ENCODE measurements around the gene ZNF317. TPM values are rescaled to one million over a fixed set of nuclear protein-coding genes. Genes with fewer than 3 reads are reported as not detected.

Gene ZNF317
- 10 to 100 TPM in 5 of 6 experiments, 1 to 10 TPM in 1; 7.6 to 17.9 (median 12.1) TPM for total RNA-seq
- long read RNA-seq, result 0 reads

DNA sequence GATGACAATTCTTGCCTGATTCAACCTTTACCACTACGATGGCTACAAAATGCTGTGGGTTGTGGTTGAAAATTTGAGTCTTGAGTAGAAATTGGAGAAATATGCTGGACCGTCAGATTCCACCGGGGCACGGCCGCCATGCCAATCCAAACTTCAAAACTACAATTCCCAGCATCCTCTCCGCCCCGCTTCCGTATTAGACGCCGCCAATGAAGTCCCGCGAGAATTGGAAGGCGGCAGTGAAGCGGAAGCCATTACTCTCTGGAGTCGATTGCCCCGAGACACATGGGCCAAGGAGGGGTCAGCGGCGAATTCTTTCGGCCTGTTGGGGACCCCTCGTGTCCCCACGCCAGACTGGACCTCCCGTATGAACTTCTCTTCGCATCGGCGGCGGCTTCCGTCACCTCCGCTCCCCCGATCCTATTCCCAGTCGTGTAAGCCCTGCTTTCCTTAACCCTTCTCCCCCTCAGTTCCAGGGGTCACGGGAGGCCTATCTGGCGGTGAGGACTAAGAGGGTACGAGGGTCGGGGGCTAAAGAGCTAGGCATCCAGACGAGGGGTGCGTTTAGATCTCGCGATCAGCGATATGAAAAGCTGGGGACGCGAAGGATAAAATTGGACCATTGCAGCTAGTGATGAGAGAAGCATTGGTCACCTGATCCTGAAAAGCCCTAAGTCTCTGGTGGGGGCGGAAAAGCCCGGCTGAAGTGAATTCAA, at the start of gene ZNF317:
Gene ZNF317 (plus strand): TSS at position 239 of the 716 bp plus-strand sequence. CDS start 15,620 bp downstream, outside the sequence.
- ATAC-seq, result peak; percentile 95 to 98 (median 98)
- Histone ChIP-seq H3K4me3 (peak within 1 kb of the TSS; percentile 85 to 93 (median 90)), H3K27ac (peak within 1 kb of the TSS; percentile 76 to 88 (median 78)), H3K36me3 (peaks cover 0 to 2% (median 0%) of the 10 kb centered on the region in 4 donors), H3K4me1 (peaks cover 0 to 14% (median 2%) of the 10 kb centered on the region in 4 donors), H3K27me3 (no peaks in the 10 kb centered on the region), H3K9me3 (peaks cover 0 to 9% (median 3%) of the 10 kb centered on the region in 4 donors)
- intact Hi-C loops (cut with DNase I), result no loop called here
- peak; percentile 90 to 93 (median 93) for DNase-seq
- no peak for TF ChIP-seq CTCF (IDR thresholded peaks at IDR 0.05)
- TF ChIP-seq POLR2A (IDR thresholded peaks at IDR 0.05), result peak; percentile 45
- WGBS (ENCODE audit: insufficient coverage, low coverage, low lambda C conversion rate, missing lambda C conversion rate), result 2% methylated on average over 25 of the region's 43 CpGs

- Histone ChIP-seq H3K9me3 (no peaks in the 10 kb centered on the region), H3K27me3 (no peaks in the 10 kb centered on the region), H3K4me3 (no peak within 1 kb of the TSS), H3K36me3 (no peaks in the 10 kb centered on the region), H3K4me1 (no peaks in the 10 kb centered on the region), H3K27ac (no peak within 1 kb of the TSS)
- TF ChIP-seq POLR2A (IDR thresholded peaks at IDR 0.05) (no peak), CTCF (IDR thresholded peaks at IDR 0.05) (no peak)
- ATAC-seq, result no peak
- intact Hi-C loops (cut with DNase I), result no loop called here
- 45% methylated on average over 8 of the region's 8 CpGs for WGBS (ENCODE audit: insufficient coverage, low coverage, low lambda C conversion rate, missing lambda C conversion rate)
- no peak for DNase-seq
These were observed 32.8 kb upstream of the ZNF317 start, which contains the start of gene OR7G2 for GRCh38 chr19:9107375-9107774. Gene OR7G2, minus strand, starts transcription at chr19:9107475. Its CDS starts 4,232 bp downstream, at chr19:9103243.

DNA sequence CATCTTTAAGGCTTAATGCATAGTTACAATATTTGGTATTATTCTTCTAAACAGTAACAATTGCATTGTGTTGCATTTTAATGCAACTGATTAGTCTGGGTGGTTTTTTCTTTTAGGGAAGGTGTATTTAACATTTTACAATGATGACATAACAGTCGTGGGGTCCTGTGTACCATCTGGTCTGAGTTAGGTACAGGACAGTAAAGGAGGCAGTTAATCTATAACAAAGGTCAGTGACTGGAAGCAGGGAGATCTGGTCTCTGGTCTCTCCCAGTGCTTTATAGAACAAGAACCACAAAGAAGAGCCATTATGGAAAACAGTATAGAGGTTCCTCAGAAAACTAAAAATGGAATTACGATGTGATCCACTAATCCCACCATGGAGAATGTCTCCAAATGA, 30.2 kb upstream of the ZNF317 start:
- 15% methylated on average over 2 of the region's 2 CpGs for WGBS (ENCODE audit: insufficient coverage, low coverage, low lambda C conversion rate, missing lambda C conversion rate)
- Histone ChIP-seq H3K36me3 (no peaks in the 10 kb centered on the region), H3K9me3 (no peaks in the 10 kb centered on the region), H3K27ac (no peak overlapping the region), H3K4me3 (no peak overlapping the region), H3K27me3 (no peaks in the 10 kb centered on the region), H3K4me1 (no peaks in the 10 kb centered on the region)
- TF ChIP-seq POLR2A (IDR thresholded peaks at IDR 0.05), result no peak
- no peak for TF ChIP-seq CTCF (IDR thresholded peaks at IDR 0.05)
- ATAC-seq (no peak), DNase-seq (no peak)
- intact Hi-C loops (cut with DNase I), result no loop called here

GRCh38 chr19:9115307-9115813, 24.8 kb upstream of the ZNF317 start, which contains the start of gene OR7G1:
Gene OR7G1, minus strand, starts transcription at chr19:9115763. Its CDS starts 0 bp downstream, at chr19:9115763.
- no peak for DNase-seq
- H3K4me3 ChIP-seq, result no peak within 1 kb of the TSS
- H3K9me3 ChIP-seq, result no peaks in the 10 kb centered on the region
- WGBS (ENCODE audit: insufficient coverage, low coverage, low lambda C conversion rate, missing lambda C conversion rate), result 72% methylated on average over 2 of the region's 2 CpGs
- H3K4me1 ChIP-seq, result no peaks in the 10 kb centered on the region
- no peak for ATAC-seq
- TF ChIP-seq CTCF (IDR thresholded peaks at IDR 0.05) (no peak), POLR2A (IDR thresholded peaks at IDR 0.05) (no peak)
- H3K36me3 ChIP-seq, result no peaks in the 10 kb centered on the region
- no peak within 1 kb of the TSS for H3K27ac ChIP-seq
- intact Hi-C loops (cut with DNase I), result no loop called here
- no peaks in the 10 kb centered on the region for H3K27me3 ChIP-seq

All from right lobe of liver (tissue), 6 donors.